ENCODE results near the gene ZMYND12.

GRCh38 chr1:42469727-42470126 lies 13.9 kb upstream of the ZMYND12 start:
- TF ChIP-seq EZH2phosphoT487 (IDR thresholded peaks at IDR 0.05; ENCODE audit: borderline replicate concordance, low read depth, low read length) (no peak), CTCF (conservative IDR thresholded peaks at IDR 0.05; ENCODE audit: low read length) (no peak)

Measured in OCI-LY7 (cell line).